Measurements from ENCODE around the gene QPRT. TPM values are rescaled to one million over a fixed set of nuclear protein-coding genes. Genes with fewer than 3 reads are reported as not detected.

The QPRT gene
- total and polyA plus RNA-seq, 2 of the 13 experiments (the other 11 are each of a cell fraction or from before 2014, with no cell fraction given) = 130 to 218 TPM

- TF ChIP-seq ZNF142 (CRISPR knock-in tag; IDR thresholded peaks at IDR 0.05) (no peak), ARID2 (CRISPR knock-in tag; IDR thresholded peaks at IDR 0.05; ENCODE audit: borderline replicate concordance) (no peak)
Observed at GRCh38 chr16:29650771-29651170, 28.2 kb upstream of the QPRT start (continued).

GRCh38 chr16:29651774-29652349 lies 27.1 kb upstream of the QPRT start:
- no peaks in the 10 kb centered on the region for H3K79me2 ChIP-seq (ENCODE audit: insufficient read depth, low read length)
- FAIRE-seq (no peak), DNase-seq (ENCODE audit: low spot score) (no peak), ATAC-seq (no peak)
- H3K36me3 ChIP-seq (replicated peaks in 1 of 2; ENCODE audit: control insufficient read depth in 1 of 2, insufficient read depth in 2 of 2, low read length in 2 of 2) = no peaks in the 10 kb centered on the region
- no peak overlapping the region for H3K4me2 ChIP-seq (ENCODE audit: low read depth, low read length)
- H3K4me3 ChIP-seq (replicated peaks in 1 of 3; ENCODE audit: insufficient read depth in 1 of 3, low read depth in 2 of 3, low read length in 3 of 3) = no peak overlapping the region
- H3K4me1 ChIP-seq (ENCODE audit: insufficient read depth, low read length) = peaks cover 47% of the 10 kb centered on the region
- H4K20me1 ChIP-seq (ENCODE audit: insufficient read depth, low read length) = no peaks in the 10 kb centered on the region
- H3K9ac ChIP-seq (ENCODE audit: insufficient read depth, low read depth, low read length) = no peak overlapping the region
- no peak overlapping the region for H2AFZ ChIP-seq (ENCODE audit: low read length)
- in situ Hi-C loops (cut with HindIII; ENCODE audit: extremely low pct_ligation_motif_present, low pct_unique_long_range_greater_than_20kb) = no loop called here
- ChIA-PET POLR2A (interaction anchor here (6.6 kb wide), 1 partner anchor 28 kb away, joined by 31 read pairs; the partner anchor contains the start of gene QPRT), CTCF (ENCODE audit: low intra/inter-chr PET ratio, low total read pairs) (no interaction called here)
- no peaks in the 10 kb centered on the region for H3K27me3 ChIP-seq (ENCODE audit: control insufficient read depth in 1 of 2, insufficient read depth in 2 of 2, low read length in 2 of 2)
- intact Hi-C loops (cut with micrococcal nuclease; ENCODE audit: unreplicated experiment) = no loop called here
- H3K9me3 ChIP-seq (ENCODE audit: low read length) = no peaks in the 10 kb centered on the region
- no peak overlapping the region for H3K27ac ChIP-seq (ENCODE audit: extremely low read length, insufficient read depth, low read length)
- 14% methylated on average over 2 of the region's 2 CpGs for WGBS (ENCODE audit: low lambda C conversion rate)
- no TSS peak for BruUV-seq (replicated peaks)
- TF ChIP-seq NR2C2 (CRISPR knock-in tag; IDR thresholded peaks at IDR 0.05; ENCODE audit: borderline replicate concordance) (no peak), GPN1 (CRISPR knock-in tag; IDR thresholded peaks at IDR 0.05; ENCODE audit: borderline replicate concordance) (no peak), SUZ12 (IDR thresholded peaks at IDR 0.05; ENCODE audit: low read depth, low read length) (no peak), ZFX (CRISPR knock-in tag; IDR thresholded peaks at IDR 0.05; ENCODE audit: low read depth) (no peak), ZBTB39 (CRISPR knock-in tag; IDR thresholded peaks at IDR 0.05) (no peak), ZNF879 (CRISPR knock-in tag; IDR thresholded peaks at IDR 0.05) (no peak), ZNF10 (CRISPR knock-in tag; IDR thresholded peaks at IDR 0.05; ENCODE audit: borderline replicate concordance, low read depth) (no peak), ATM (IDR thresholded peaks at IDR 0.05; ENCODE audit: borderline replicate concordance) (no peak), YEATS2 (CRISPR knock-in tag; IDR thresholded peaks at IDR 0.05; ENCODE audit: borderline replicate concordance) (no peak)
